GM23248 (cell line): ENCODE measurements around the gene TOX2.

Experiments
- EZH2 ChIP-seq: fragments of 200-600 bp; sonication (generic); IDR thresholded peaks from 2 replicates; pipeline ENCODE4 v1.6.1; 2018; ENCODE audit warnings: antibody characterized with exemption, mild to moderate bottlenecking; ENCODE audit not compliant: insufficient read depth, poor library complexity, severe bottlenecking
- EZH2phosphoT487 ChIP-seq: fragments of 200-600 bp; sonication (generic); IDR thresholded peaks from 2 replicates; pipeline ENCODE4 v1.6.1; 2018; ENCODE audit warnings: antibody characterized with exemption, moderate library complexity, mild to moderate bottlenecking, low read depth; ENCODE audit not compliant: insufficient read depth

- TF ChIP-seq EZH2 (no peak), EZH2phosphoT487 (no peak)
Observed at GRCh38 chr20:44113618-44114376, 199.1 kb downstream of the TOX2 start.
